ENCODE data around the gene TOP1. TPM values are rescaled to one million over a fixed set of nuclear protein-coding genes. Genes with fewer than 3 reads are reported as not detected.

The TOP1 gene
- total and polyA plus RNA-seq, 5 experiments from 2014 or later = 9.1 to 48.3 (median 14.1) TPM

- no peaks in the 10 kb centered on the region for H3K27me3 Mint-ChIP-seq
- POLR2A ChIA-PET = interaction anchor here (0.7 to 16.1 kb wide), 12 partner anchors 8 to 480 kb away, joined by 3 to 734 read pairs (median 4); partner anchors contain the start of genes CHD6 and ZHX3
- peaks cover 0 to 6% (median 0%) of the 10 kb centered on the region in 3 donors for H3K36me3 Mint-ChIP-seq
- peak overlapping the region; percentile 89 to 99 (median 94) for H3K27ac Mint-ChIP-seq
- ATAC-seq (peak; percentile 28 to 39), DNase-seq (peak in 8 of 10 donors; percentile 37 to 73 (median 56))
- no peaks in the 10 kb centered on the region for H3K9me3 Mint-ChIP-seq
- H3K4me1 Mint-ChIP-seq = peaks cover 51 to 83% (median 74%) of the 10 kb centered on the region in 4 donors
- peak overlapping the region; percentile 84 to 99 (median 94) for H3K4me3 Mint-ChIP-seq
Observed at GRCh38 chr20:41138475-41139226, 110.0 kb downstream of the TOP1 start.

GRCh38 chr20:41139227-41140093 is 110.8 kb downstream of the TOP1 start:
- H3K4me1 Mint-ChIP-seq = peaks cover 57 to 84% (median 78%) of the 10 kb centered on the region in 4 donors
- DNase-seq (peak in 1 of 10 donors; percentile 35), ATAC-seq (no peak)
- H3K27me3 Mint-ChIP-seq = no peaks in the 10 kb centered on the region
- H3K36me3 Mint-ChIP-seq = peaks cover 0 to 9% (median 0%) of the 10 kb centered on the region in 3 donors
- peak overlapping the region; percentile 89 to 99 (median 94) for H3K27ac Mint-ChIP-seq
- H3K9me3 Mint-ChIP-seq = no peaks in the 10 kb centered on the region
- H3K4me3 Mint-ChIP-seq = peak overlapping the region; percentile 84 to 99 (median 94)
- POLR2A ChIA-PET = interaction anchor here (0.8 to 16.1 kb wide), 8 partner anchors 7 to 479 kb away, joined by 3 to 734 read pairs (median 11); partner anchors contain the start of gene CHD6

DNA sequence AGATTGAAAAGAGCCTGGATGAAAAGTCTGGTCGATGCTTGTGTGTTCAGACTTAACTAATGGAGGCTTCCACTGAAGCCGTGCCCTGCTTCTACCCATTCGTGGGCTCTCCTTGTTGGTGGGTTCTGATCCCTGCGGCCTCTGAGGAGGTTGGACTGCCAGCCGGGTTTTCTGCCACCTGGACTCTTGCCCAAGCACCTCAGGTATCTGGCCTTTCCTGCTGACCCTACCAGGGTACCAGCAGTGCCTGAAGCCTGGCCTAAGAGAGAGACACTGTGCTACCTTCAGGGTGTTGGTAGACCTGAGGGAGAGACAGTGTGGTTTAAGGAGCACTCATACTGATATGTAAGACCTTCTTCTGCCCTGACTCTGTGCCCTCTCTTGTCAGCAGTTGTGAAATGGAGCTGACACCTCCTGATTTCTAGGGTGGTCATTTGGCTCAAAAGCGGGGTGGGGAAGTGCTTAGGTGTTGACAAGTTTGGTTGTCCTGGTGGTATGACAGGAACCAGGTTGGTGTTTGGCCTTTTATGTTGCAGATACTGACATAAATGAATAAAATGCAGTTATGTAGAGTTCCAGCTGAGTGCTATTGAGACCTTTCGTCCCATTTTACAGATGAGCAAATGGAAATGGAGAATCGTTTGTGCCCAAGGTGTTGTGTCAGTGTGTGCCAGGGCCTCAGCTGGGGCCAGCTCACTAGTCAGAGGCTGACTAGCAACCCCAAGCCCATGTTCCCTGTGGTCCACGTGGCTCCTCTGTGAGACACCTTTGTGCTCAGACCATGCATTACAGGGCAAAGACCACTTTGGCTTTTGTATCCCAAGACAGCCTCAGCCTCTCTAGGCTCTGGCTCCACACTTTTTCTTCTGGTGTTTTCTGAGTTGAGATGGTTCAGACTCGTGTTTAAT is 111.9 kb downstream of the TOP1 start:
- DNase-seq (no peak), ATAC-seq (no peak)
- H3K27me3 Mint-ChIP-seq = no peaks in the 10 kb centered on the region
- H3K4me1 Mint-ChIP-seq = peaks cover 64 to 84% (median 79%) of the 10 kb centered on the region in 4 donors
- peak overlapping the region; percentile 89 to 99 (median 94) for H3K27ac Mint-ChIP-seq
- POLR2A ChIA-PET = interaction anchor here (8.8 to 16.1 kb wide), 2 partner anchors 19 to 33 kb away, joined by 59 to 734 read pairs; no protein-coding TSS in a partner anchor
- H3K9me3 Mint-ChIP-seq = no peaks in the 10 kb centered on the region
- H3K36me3 Mint-ChIP-seq = peaks cover 0 to 16% (median 0%) of the 10 kb centered on the region in 3 donors
- peak overlapping the region; percentile 84 to 99 (median 94) for H3K4me3 Mint-ChIP-seq

GRCh38 chr20:41141153-41141815 is 112.7 kb downstream of the TOP1 start:
- Mint-ChIP-seq H3K9me3 (no peaks in the 10 kb centered on the region), H3K27me3 (no peaks in the 10 kb centered on the region), H3K36me3 (peaks cover 0 to 16% (median 0%) of the 10 kb centered on the region in 3 donors), H3K4me1 (peaks cover 60 to 84% (median 79%) of the 10 kb centered on the region in 4 donors), H3K27ac (peak overlapping the region; percentile 89 to 99 (median 94)), H3K4me3 (peak overlapping the region; percentile 84 to 99 (median 94))
- POLR2A ChIA-PET = interaction anchor here (8.8 to 16.1 kb wide), 2 partner anchors 19 to 32 kb away, joined by 59 to 734 read pairs; no protein-coding TSS in a partner anchor
- peak in 1 of 10 donors; percentile 30 for DNase-seq
- ATAC-seq = no peak

- POLR2A ChIA-PET = interaction anchor here (0.6 to 16.1 kb wide), 4 partner anchors 18 to 217 kb away, joined by 3 to 734 read pairs (median 31); no protein-coding TSS in a partner anchor
- ATAC-seq = no peak
- H3K27ac Mint-ChIP-seq = peak overlapping the region; percentile 89 to 99 (median 94)
- H3K4me3 Mint-ChIP-seq = peak overlapping the region; percentile 84 to 99 (median 94)
- no peaks in the 10 kb centered on the region for H3K27me3 Mint-ChIP-seq
- H3K9me3 Mint-ChIP-seq = no peaks in the 10 kb centered on the region
- H3K36me3 Mint-ChIP-seq = peaks cover 0 to 22% (median 0%) of the 10 kb centered on the region in 3 donors
- no peak for DNase-seq
- H3K4me1 Mint-ChIP-seq = peaks cover 67 to 91% (median 85%) of the 10 kb centered on the region in 4 donors
Observed at GRCh38 chr20:41142245-41142644, 113.6 kb downstream of the TOP1 start.

DNA sequence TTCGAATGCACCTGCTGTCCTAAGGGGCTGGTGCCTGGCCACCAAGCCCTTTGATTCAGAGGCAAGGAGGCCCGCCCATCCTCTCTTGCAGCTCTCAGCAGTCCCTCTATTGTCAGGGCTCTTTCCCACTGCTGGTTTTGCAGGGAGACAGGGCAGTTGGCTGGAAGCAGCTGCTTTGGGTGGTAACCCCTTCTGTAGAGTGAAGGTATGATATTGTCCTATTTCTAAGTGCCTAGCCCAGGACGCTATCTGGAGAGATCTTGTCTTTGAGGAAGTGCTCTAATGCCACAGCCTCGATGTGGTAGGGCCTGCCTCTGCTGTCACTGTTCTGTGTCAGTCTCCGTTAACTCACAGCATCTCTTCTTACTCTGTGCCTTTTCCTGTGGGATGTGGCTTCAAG is 114.3 kb downstream of the TOP1 start:
- peaks cover 0 to 24% (median 0%) of the 10 kb centered on the region in 3 donors for H3K36me3 Mint-ChIP-seq
- POLR2A ChIA-PET = interaction anchor here (0.6 to 16.1 kb wide), 4 partner anchors 17 to 216 kb away, joined by 3 to 734 read pairs (median 31); no protein-coding TSS in a partner anchor
- H3K9me3 Mint-ChIP-seq = no peaks in the 10 kb centered on the region
- DNase-seq (peak in 4 of 10 donors; percentile 39 to 53 (median 44)), ATAC-seq (peak; percentile 45 to 58)
- H3K27me3 Mint-ChIP-seq = no peaks in the 10 kb centered on the region
- peak overlapping the region; percentile 89 to 99 (median 94) for H3K27ac Mint-ChIP-seq
- peaks cover 68 to 98% (median 92%) of the 10 kb centered on the region in 4 donors for H3K4me1 Mint-ChIP-seq
- H3K4me3 Mint-ChIP-seq = peak overlapping the region; percentile 84 to 99 (median 94)

DNA sequence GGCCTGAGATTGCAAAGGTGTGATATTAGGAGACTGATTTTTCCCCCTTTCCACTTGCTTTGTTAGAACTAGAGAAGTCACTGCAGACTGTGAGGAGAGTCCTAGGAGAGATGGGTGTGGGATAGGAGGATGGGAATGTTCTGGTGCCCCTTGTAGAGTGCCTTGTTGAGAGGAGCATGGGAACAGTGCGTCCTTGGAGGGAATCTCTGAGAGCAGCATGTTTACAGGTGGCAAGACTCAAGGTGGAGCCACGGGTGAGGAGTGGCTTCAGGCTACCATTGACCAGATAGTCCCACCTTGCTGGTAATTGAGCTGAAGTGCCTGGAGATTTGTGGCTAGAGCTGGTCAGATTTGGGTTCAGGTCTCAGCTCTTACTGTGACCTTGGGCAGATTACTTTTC is 114.7 kb downstream of the TOP1 start:
- peak overlapping the region; percentile 84 to 99 (median 94) for H3K4me3 Mint-ChIP-seq
- peaks cover 73 to 100% (median 96%) of the 10 kb centered on the region in 4 donors for H3K4me1 Mint-ChIP-seq
- ATAC-seq (no peak), DNase-seq (no peak)
- POLR2A ChIA-PET = interaction anchor here (0.7 to 16.1 kb wide), 3 partner anchors 8 to 30 kb away, joined by 3 to 734 read pairs (median 4); no protein-coding TSS in a partner anchor
- H3K36me3 Mint-ChIP-seq = peaks cover 0 to 24% (median 0%) of the 10 kb centered on the region in 3 donors
- H3K27me3 Mint-ChIP-seq = no peaks in the 10 kb centered on the region
- peak overlapping the region; percentile 89 to 99 (median 94) for H3K27ac Mint-ChIP-seq
- H3K9me3 Mint-ChIP-seq = no peaks in the 10 kb centered on the region

GRCh38 chr20:41145317-41145716 is 116.7 kb downstream of the TOP1 start:
- Mint-ChIP-seq H3K9me3 (no peaks in the 10 kb centered on the region), H3K36me3 (peaks cover 0 to 32% (median 0%) of the 10 kb centered on the region in 3 donors), H3K4me1 (peaks cover 69 to 100% (median 97%) of the 10 kb centered on the region in 4 donors), H3K27me3 (no peaks in the 10 kb centered on the region), H3K27ac (peak overlapping the region; percentile 89 to 99 (median 94)), H3K4me3 (peak overlapping the region; percentile 49 to 99 (median 92))
- DNase-seq (no peak), ATAC-seq (no peak)
- POLR2A ChIA-PET = interaction anchor here (1.0 to 16.1 kb wide), 3 partner anchors 8 to 14 kb away, joined by 3 to 734 read pairs (median 40); partner anchors contain the start of gene PLCG1

DNA sequence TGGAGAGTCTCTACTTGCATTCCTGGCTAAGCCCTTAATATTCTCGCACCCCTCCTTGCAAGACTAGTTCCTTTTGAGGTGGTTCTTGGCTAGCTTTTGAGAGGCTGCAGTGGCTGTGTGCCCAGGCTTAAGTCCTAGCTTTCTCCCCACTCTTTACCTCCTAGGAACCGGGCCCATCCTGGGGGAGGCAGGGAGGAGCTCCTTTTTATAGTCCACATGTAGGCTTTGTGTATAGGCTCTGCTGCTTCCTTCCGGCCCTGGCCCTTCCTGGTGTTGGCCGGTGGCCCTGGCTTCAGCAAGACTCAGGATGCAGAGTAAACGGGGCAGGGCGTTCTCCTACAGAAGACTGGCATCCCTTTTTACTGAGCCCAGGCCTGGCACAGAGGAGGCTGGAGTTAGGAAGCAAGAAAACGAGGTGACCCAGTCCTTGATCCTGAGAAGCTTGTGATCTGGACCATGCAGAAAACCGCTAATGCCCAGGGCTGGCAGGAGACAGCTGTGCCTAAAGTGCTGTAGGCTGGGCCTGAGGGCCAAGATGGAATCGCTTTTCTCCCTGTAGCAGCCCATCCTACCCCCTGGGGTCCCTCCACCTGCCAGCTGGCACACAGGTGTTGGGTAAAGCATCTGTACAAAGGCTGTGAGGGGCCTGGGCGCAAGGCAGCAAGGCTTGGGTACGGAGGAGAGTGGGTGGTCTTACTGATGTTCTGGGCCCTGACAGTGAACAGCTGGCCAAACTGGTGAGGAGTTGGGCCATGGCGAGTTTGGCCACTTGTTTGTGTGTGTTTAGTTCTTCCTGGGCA is 117.4 kb downstream of the TOP1 start:
- peaks cover 0 to 33% (median 0%) of the 10 kb centered on the region in 3 donors for H3K36me3 Mint-ChIP-seq
- H3K4me1 Mint-ChIP-seq = peaks cover 69 to 100% (median 97%) of the 10 kb centered on the region in 4 donors
- DNase-seq = no peak
- POLR2A ChIA-PET = interaction anchor here (3.0 to 16.1 kb wide), 2 partner anchors 9 to 14 kb away, joined by 40 to 734 read pairs; partner anchors contain the start of gene PLCG1
- H3K27ac Mint-ChIP-seq = peak overlapping the region; percentile 89 to 99 (median 94)
- H3K27me3 Mint-ChIP-seq = no peaks in the 10 kb centered on the region
- no peak for ATAC-seq
- peak overlapping the region; percentile 21 to 99 (median 92) for H3K4me3 Mint-ChIP-seq
- H3K9me3 Mint-ChIP-seq = no peaks in the 10 kb centered on the region

DNA sequence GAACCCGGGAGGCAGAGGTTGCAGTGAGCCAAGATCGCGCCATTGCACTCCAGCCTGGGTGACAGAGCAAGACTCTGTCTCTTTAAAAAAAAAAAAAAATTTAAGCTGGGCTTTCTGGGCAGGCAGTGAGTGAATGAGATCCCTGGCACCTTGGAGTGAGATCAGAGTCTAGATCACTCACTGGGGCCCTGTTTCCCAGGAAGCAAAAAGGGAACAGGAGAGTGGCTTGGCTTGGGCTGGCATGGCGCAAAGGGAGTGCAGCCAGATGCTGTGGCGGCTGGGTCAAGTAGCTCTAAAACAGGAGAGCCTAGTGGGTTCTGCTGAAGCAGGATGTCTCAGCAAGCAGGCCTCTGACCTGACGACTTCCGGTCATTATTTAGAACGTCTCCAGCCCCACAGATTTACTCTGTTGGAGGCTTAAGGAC is 119.2 kb downstream of the TOP1 start:
- POLR2A ChIA-PET = interaction anchor here (3.0 to 16.1 kb wide), 2 partner anchors 11 to 12 kb away, joined by 40 to 734 read pairs; partner anchors contain the start of gene PLCG1
- Mint-ChIP-seq H3K27me3 (no peaks in the 10 kb centered on the region), H3K4me3 (peak overlapping the region; percentile 46 to 94 (median 77)), H3K36me3 (peaks cover 0 to 35% (median 0%) of the 10 kb centered on the region in 3 donors), H3K4me1 (peaks cover 68 to 100% (median 97%) of the 10 kb centered on the region in 4 donors), H3K27ac (peak overlapping the region; percentile 89 to 99 (median 94)), H3K9me3 (no peaks in the 10 kb centered on the region)
- ATAC-seq (no peak), DNase-seq (no peak)

Measured in naive thymus-derived CD8-positive, alpha-beta T cell (primary cell).